GM12875 (cell line): Measurements from ENCODE around the gene IL33.

Source experiments
- H3K4me3 ChIP-seq: one replicate; pipeline ENCODE4 v1.5.1; 2011; ENCODE audit warnings: low read depth, low read length, control low read depth
- CTCF ChIP-seq: IDR thresholded peaks from 2 replicates; pipeline ENCODE4 v1.5.1; 2011; ENCODE audit warnings: low read depth, mild to moderate bottlenecking, control low read depth, inconsistent platforms, low read length, moderate library complexity, borderline replicate concordance; ENCODE audit not compliant: insufficient read depth

The IL33 gene

GRCh38 chr9:6239694-6240093 is 24.1 kb downstream of the IL33 start:
- no peak for TF ChIP-seq CTCF
- H3K4me3 ChIP-seq = no peak overlapping the region

- H3K4me3 ChIP-seq = no peak overlapping the region
- TF ChIP-seq CTCF = no peak
These were observed 28.1 kb downstream of the IL33 start for GRCh38 chr9:6243746-6244145.

GRCh38 chr9:6247266-6247665 is 31.7 kb downstream of the IL33 start:
- TF ChIP-seq CTCF = no peak

GRCh38 chr9:6268826-6269397 is 53.3 kb downstream of the IL33 start:
- no peak for TF ChIP-seq CTCF

More at GRCh38 chr9:6247266-6247665, 31.7 kb downstream of the IL33 start:
- no peak overlapping the region for H3K4me3 ChIP-seq

GRCh38 chr9:6270896-6271295 is 55.3 kb downstream of the IL33 start:
- no peak for TF ChIP-seq CTCF

More at GRCh38 chr9:6268826-6269397, 53.3 kb downstream of the IL33 start:
- H3K4me3 ChIP-seq = no peak overlapping the region

GRCh38 chr9:6271508-6272228 is 56.1 kb downstream of the IL33 start:
- no peak overlapping the region for H3K4me3 ChIP-seq
- TF ChIP-seq CTCF = no peak

More at GRCh38 chr9:6270896-6271295, 55.3 kb downstream of the IL33 start:
- H3K4me3 ChIP-seq = no peak overlapping the region

- H3K4me3 ChIP-seq = no peak overlapping the region
- TF ChIP-seq CTCF = no peak
These were observed 56.6 kb downstream of the IL33 start for GRCh38 chr9:6272229-6272598.
